ENCODE data around the gene PRPS2.

DNA sequence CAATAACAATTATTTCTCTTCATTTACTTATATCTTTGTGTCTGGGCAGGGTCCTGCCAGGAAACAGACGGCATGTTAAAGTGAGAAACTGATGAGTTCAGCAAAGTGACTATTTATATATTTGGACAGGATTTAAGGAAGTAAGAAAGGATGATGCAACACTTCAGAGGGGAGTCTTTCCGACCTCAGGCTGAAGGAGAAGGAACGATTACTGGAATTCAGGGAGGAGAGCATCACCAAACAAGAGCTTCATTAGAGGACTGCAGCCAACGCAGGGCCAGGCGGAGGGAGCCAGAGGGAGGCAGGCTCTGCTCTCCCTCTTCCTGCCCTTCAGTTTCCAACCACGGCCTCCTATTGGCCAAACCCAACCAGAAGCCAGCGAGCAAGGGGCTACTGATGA is 74.1 kb downstream of the PRPS2 start:
- TF ChIP-seq, protein P1, sequence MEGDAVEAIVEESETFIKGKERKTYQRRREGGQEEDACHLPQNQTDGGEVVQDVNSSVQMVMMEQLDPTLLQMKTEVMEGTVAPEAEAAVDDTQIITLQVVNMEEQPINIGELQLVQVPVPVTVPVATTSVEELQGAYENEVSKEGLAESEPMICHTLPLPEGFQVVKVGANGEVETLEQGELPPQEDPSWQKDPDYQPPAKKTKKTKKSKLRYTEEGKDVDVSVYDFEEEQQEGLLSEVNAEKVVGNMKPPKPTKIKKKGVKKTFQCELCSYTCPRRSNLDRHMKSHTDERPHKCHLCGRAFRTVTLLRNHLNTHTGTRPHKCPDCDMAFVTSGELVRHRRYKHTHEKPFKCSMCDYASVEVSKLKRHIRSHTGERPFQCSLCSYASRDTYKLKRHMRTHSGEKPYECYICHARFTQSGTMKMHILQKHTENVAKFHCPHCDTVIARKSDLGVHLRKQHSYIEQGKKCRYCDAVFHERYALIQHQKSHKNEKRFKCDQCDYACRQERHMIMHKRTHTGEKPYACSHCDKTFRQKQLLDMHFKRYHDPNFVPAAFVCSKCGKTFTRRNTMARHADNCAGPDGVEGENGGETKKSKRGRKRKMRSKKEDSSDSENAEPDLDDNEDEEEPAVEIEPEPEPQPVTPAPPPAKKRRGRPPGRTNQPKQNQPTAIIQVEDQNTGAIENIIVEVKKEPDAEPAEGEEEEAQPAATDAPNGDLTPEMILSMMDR (IDR thresholded peaks at IDR 0.05 in 8 of 11, conservative IDR thresholded peaks at IDR 0.05 in 3 of 11) = no peak
- TF ChIP-seq POLR2AphosphoS5 (IDR thresholded peaks at IDR 0.05) = no peak
